ENCODE results near the gene MAP1B.

DNA sequence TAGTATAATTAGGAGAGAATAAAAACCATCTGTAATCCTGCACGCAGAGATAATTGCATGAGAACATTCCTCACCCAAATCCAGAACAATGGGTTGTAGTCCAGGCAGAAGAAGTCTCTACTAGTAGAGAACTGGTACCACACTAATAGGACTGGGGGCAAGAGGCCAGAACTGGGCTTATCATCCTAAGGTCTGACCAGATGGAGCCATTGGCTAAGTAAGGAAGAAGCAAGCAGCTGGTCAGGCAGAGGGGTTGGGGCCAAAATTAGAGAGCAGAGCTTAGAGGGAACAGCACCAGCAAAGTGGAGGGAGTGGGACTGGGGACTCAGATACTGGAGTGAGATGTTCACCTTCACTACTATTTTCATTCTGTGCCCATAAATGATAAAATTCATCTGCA, 35.4 kb upstream of the MAP1B start:
- TF ChIP-seq EGR1 (IDR thresholded peaks at IDR 0.05; ENCODE audit: low read depth in 2 of 2) (no peak), NR2F2 (IDR thresholded peaks at IDR 0.05) (no peak), JUND (IDR thresholded peaks at IDR 0.05) (no peak)
- TF ChIP-seq, protein P1, sequence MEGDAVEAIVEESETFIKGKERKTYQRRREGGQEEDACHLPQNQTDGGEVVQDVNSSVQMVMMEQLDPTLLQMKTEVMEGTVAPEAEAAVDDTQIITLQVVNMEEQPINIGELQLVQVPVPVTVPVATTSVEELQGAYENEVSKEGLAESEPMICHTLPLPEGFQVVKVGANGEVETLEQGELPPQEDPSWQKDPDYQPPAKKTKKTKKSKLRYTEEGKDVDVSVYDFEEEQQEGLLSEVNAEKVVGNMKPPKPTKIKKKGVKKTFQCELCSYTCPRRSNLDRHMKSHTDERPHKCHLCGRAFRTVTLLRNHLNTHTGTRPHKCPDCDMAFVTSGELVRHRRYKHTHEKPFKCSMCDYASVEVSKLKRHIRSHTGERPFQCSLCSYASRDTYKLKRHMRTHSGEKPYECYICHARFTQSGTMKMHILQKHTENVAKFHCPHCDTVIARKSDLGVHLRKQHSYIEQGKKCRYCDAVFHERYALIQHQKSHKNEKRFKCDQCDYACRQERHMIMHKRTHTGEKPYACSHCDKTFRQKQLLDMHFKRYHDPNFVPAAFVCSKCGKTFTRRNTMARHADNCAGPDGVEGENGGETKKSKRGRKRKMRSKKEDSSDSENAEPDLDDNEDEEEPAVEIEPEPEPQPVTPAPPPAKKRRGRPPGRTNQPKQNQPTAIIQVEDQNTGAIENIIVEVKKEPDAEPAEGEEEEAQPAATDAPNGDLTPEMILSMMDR (IDR thresholded peaks at IDR 0.05; ENCODE audit: low read depth, low read length, missing input control): no peak
- TF ChIP-seq, protein P2, sequence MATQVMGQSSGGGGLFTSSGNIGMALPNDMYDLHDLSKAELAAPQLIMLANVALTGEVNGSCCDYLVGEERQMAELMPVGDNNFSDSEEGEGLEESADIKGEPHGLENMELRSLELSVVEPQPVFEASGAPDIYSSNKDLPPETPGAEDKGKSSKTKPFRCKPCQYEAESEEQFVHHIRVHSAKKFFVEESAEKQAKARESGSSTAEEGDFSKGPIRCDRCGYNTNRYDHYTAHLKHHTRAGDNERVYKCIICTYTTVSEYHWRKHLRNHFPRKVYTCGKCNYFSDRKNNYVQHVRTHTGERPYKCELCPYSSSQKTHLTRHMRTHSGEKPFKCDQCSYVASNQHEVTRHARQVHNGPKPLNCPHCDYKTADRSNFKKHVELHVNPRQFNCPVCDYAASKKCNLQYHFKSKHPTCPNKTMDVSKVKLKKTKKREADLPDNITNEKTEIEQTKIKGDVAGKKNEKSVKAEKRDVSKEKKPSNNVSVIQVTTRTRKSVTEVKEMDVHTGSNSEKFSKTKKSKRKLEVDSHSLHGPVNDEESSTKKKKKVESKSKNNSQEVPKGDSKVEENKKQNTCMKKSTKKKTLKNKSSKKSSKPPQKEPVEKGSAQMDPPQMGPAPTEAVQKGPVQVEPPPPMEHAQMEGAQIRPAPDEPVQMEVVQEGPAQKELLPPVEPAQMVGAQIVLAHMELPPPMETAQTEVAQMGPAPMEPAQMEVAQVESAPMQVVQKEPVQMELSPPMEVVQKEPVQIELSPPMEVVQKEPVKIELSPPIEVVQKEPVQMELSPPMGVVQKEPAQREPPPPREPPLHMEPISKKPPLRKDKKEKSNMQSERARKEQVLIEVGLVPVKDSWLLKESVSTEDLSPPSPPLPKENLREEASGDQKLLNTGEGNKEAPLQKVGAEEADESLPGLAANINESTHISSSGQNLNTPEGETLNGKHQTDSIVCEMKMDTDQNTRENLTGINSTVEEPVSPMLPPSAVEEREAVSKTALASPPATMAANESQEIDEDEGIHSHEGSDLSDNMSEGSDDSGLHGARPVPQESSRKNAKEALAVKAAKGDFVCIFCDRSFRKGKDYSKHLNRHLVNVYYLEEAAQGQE (IDR thresholded peaks at IDR 0.05): no peak
